Coronary artery (tissue), 2 donors: ENCODE results near the gene ALKBH6.

Experiments
- DNase-seq: peaks from one replicate; pipeline ENCODE4 v3.0.0-alpha.2; 2017; ENCODE audit warnings: low spot score
- H3K27ac ChIP-seq, 2 donors: fragments of 200-600 bp; sonication (generic); one replicate each; pipeline ENCODE4 v1.5.1; 2016 to 2019
- H3K4me3 ChIP-seq: fragments of 200-600 bp; sonication (generic); 2 replicates; pipeline ENCODE4 v1.5.1; 2016; ENCODE audit warnings: mild to moderate bottlenecking, moderate library complexity
- TF ChIP-seq, protein P1 (sequence below): fragments of 200-600 bp; sonication (generic); IDR thresholded peaks from one replicate; pipeline ENCODE4 v1.5.1; 2019; ENCODE audit warnings: antibody characterized with exemption

The ALKBH6 gene

DNA sequence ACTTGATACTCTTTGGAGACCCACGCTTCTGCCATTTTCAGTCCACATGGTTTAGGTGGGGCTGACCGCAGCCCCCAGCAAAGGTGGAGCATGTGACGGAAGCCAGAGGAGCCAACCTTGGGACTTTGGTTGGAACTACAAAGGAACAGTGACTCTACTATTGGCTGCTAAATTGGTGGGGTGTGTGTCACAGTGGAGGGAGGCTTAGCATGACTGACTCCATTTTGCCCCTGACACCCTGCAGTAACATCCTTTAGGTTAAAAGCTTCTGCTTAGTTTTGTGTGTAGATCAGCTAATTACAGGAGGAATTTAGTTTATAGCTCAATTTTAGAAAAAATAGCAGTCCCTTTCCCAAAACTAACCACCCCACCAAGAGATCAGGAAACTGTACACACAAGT is 12.4 kb downstream of the ALKBH6 start:
- TF ChIP-seq, protein P1, sequence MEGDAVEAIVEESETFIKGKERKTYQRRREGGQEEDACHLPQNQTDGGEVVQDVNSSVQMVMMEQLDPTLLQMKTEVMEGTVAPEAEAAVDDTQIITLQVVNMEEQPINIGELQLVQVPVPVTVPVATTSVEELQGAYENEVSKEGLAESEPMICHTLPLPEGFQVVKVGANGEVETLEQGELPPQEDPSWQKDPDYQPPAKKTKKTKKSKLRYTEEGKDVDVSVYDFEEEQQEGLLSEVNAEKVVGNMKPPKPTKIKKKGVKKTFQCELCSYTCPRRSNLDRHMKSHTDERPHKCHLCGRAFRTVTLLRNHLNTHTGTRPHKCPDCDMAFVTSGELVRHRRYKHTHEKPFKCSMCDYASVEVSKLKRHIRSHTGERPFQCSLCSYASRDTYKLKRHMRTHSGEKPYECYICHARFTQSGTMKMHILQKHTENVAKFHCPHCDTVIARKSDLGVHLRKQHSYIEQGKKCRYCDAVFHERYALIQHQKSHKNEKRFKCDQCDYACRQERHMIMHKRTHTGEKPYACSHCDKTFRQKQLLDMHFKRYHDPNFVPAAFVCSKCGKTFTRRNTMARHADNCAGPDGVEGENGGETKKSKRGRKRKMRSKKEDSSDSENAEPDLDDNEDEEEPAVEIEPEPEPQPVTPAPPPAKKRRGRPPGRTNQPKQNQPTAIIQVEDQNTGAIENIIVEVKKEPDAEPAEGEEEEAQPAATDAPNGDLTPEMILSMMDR = no peak
- no peak overlapping the region for H3K4me3 ChIP-seq
- DNase-seq = no peak
- no peak overlapping the region for H3K27ac ChIP-seq

DNA sequence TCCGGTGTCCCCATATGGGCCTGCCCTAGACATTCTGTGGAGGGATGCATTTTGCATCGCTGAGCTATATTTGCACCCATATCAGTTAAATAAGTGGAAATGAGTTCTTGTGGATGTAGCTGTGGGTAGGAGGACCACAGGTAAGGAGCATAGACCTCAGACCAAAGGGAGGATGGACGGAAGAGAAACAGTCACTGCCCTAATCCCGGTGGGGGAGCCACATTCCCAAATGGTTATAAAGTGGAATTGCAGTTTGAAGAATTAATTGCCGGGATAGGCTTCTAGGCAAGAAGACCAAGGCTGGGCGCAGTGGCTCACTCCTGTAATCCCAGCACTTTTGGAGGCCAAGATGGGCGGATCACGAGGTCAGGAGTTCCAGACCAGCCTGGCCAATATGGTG is 17.2 kb downstream of the ALKBH6 start:
- no peak for DNase-seq
- H3K27ac ChIP-seq = no peak overlapping the region
- TF ChIP-seq, protein P1 = no peak
- H3K4me3 ChIP-seq = no peak overlapping the region

DNA sequence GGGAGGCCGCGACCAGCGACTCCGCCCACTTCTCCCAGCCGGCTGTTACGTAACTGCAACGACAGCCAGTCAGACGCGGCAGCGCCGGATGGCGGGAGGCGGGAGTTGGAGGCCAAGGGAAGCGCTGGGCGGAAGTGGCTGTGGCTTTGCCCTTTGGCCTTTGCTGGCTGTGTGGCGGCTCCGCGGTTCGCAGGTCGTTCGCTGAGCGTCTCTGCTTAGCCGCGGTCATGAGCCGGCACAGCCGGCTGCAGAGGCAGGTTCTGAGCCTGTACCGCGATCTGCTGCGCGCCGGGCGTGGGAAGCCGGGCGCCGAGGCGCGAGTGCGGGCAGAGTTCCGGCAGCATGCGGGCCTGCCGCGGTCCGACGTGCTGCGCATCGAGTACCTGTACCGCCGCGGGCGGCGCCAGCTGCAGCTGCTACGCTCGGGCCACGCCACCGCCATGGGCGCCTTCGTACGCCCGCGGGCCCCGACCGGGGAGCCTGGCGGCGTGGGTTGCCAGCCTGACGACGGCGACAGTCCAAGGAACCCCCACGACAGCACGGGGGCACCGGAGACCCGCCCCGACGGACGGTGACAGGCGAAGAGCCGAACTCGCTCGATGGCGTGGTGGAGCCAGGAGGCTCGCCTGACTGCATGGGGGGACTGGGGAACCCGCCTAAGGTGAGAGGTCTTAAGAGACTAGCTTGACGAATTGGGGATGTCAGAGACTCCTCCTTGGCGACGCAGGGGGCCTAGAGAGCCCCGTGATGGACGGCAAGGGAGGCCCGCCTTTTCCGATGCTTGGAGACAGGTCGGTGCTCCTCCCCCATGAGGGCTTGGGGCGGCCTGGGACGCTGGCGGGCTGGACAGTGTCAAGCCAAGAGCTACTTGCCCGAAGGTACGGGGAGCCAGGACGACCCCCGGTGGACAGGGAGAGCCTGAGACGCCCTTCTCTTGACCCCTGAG is 18.7 kb downstream of the ALKBH6 start, which contains the start of gene SDHAF1:
TSS of gene SDHAF1 (plus strand) at position 141 of the 946 bp plus-strand sequence. CDS start at position 228, 87 bp downstream.
- TF ChIP-seq, protein P1 = no peak
- peak within 1 kb of the TSS; percentile 73 to 87 for H3K27ac ChIP-seq

DNA sequence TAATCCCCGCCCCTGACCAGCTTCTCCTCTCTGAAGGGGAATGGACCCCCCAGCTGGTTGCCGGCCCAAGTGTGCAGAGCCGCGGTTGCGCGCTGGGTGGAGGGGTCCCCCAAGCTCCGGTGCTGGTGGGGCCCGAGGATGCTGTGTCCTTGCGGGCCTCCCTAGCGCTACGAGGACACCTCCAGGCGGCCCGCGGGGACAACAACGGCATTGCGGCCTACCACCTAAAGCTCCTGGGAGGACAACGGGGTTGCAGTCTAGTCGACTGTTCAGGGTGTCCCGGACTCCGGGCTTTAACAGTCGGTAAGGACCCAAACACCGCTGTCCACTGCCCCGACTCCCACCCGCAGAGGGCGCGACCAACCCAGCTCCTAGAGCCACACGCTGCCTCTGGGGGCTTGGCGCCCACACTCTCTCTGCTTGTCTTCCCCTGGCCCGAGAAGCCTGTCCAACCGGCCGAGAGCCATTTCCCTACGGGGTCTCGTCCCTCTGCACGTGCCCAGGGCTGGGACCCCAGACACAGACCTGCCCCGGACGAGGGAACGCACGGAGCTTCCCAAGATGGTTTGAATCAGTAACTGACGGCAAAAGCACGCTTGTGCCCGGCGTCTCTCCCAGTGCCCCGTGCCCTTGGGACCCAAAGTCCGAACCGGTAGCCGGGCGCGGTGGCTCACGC is 20.0 kb downstream of the ALKBH6 start:
- TF ChIP-seq, protein P1 = no peak
- peak overlapping the region; percentile 84 for H3K4me3 ChIP-seq
- no peak for DNase-seq
- H3K27ac ChIP-seq = no peak overlapping the region

More for the DNA sequence above, 18.7 kb downstream of the ALKBH6 start, which contains the start of gene SDHAF1:
- DNase-seq = peak; percentile 97
- H3K4me3 ChIP-seq = peak within 1 kb of the TSS; percentile 84

DNA sequence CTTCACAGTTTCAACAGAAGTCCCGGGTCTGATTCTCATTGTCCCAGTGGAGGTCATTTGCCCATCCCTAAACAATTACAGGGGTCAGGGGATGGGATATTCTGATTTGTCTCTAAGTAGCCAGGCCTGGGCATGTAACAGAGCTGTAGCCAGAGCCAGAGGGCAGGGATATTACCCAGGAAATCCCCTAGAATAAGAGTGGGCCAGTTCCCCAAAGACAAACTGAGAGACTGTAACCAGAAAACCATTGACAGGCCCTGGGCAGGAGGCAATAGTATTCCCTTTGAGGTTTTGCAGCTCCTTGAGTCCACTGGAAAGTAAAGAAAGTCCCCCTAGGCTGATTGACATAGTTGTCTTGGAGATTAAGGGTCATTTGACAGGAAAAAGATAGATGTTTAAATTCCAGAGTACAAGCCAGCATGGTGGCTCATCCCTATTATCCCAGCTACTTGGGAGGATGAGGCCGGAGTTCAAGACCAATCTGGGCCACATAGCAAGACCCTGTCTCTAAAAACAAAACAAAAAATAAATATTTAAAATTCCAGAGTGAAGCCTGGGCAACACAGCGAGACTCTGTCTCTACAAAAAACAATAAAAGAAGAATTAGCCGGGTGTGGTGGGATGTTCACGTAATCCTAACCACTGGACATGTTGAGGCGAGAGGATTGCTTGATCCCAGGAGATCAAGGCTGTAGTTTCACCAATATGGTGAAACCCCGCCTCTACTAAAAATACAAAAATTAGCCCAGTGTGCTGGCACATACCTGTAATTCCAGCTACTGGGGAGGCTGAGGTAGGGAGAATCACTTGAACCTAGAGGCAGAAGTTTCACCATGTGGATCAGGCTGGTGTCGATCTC is 20.9 kb downstream of the ALKBH6 start:
- H3K4me3 ChIP-seq = no peak overlapping the region
- no peak for DNase-seq

More for the DNA sequence above, 20.9 kb downstream of the ALKBH6 start:
- no peak overlapping the region for H3K27ac ChIP-seq
- TF ChIP-seq, protein P1 = no peak
